ACC112 (cell line): Measurements from ENCODE around the gene LRRTM4.
"Not testable (repeated sequence)": the region's sequence is repeated elsewhere in the genome, so short reads cannot be mapped to it uniquely, and the experiment has no call there.

Source experiments
- H2AFZ ChIP-seq: fragments of 200-600 bp; sonication (generic); one replicate; pipeline ENCODE4 v1.6.0; 2017; ENCODE audit warnings: antibody characterized with exemption, low read length; ENCODE audit not compliant: unreplicated experiment
- H3K27ac ChIP-seq: fragments of 200-600 bp; sonication (generic); 2 replicates; pipeline ENCODE4 v1.5.1; 2014; ENCODE audit warnings: low read depth, mild to moderate bottlenecking, antibody characterized with exemption, low read length, moderate library complexity
- H3K27me3 ChIP-seq: fragments of 200-600 bp; sonication (generic); 2 replicates; pipeline ENCODE4 v1.6.1; 2014; ENCODE audit warnings: mild to moderate bottlenecking, antibody characterized with exemption, low read length, moderate library complexity, mixed read lengths; ENCODE audit not compliant: insufficient read depth
- H3K36me3 ChIP-seq: fragments of 200-600 bp; sonication (generic); 2 replicates; pipeline ENCODE4 v1.6.1; 2016; ENCODE audit warnings: mild to moderate bottlenecking, antibody characterized with exemption, low read length, moderate library complexity, mixed read lengths; ENCODE audit not compliant: insufficient read depth
- H3K4me1 ChIP-seq: fragments of 200-600 bp; sonication (generic); one replicate; pipeline ENCODE4 v1.6.1; 2016; ENCODE audit warnings: low read length, mixed read lengths; ENCODE audit not compliant: insufficient read depth, unreplicated experiment, control insufficient read depth
- H3K4me3 ChIP-seq: fragments of 200-600 bp; sonication (generic); 2 replicates; pipeline ENCODE4 v1.5.1; 2014; ENCODE audit warnings: mild to moderate bottlenecking, low read depth, low read length
- H3K79me2 ChIP-seq: fragments of 200-600 bp; sonication (generic); one replicate; pipeline ENCODE4 v1.6.0; 2016; ENCODE audit warnings: low read length; ENCODE audit not compliant: control insufficient read depth, unreplicated experiment, insufficient read depth

LRRTM4 gene

DNA sequence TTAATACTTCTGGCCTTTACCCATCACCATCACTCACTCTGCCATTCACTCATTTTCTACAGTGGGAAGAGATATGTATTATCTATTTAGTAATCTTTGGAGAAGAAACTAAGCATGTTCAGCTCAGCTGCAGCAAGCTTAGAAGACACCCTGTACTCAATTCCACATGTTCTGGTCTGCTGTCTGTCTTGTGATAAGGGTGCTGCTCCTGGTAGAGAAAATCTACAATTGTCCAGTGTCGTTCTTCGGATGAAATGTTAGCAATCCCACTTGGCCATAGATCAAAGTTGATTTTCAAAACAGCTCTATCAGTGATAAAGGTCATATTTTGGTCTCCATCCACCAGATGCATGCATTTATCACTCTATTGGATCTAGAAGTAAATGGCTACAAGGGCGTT is 337.1 kb downstream of the LRRTM4 start:
- Histone ChIP-seq H3K36me3 (no peaks in the 10 kb centered on the region), H3K27me3 (no peaks in the 10 kb centered on the region), H3K4me3 (no peak overlapping the region), H3K27ac (no peak overlapping the region), H3K79me2 (no peaks in the 10 kb centered on the region), H3K4me1 (no peaks in the 10 kb centered on the region), H2AFZ (no peak overlapping the region)

DNA sequence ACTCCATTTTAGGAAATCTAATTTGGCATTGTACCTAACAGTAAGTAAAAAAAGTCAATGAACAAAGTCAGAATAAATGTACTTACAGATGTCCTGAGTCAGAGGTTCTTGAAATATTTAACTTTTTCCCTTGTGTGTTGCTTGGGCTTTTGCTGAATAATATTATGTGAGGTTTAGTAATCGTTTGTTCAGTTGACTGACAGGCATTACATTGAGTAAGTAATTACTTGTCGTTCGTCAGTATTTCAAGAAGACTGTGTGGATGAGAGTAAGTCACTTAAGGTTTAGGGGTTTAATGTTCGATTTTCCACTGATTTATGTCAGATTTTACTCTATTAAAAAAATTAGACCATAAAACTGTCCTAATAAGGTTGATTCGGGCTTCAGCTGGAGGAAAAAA is 342.9 kb downstream of the LRRTM4 start:
- Histone ChIP-seq H3K4me3 (no peak overlapping the region), H3K79me2 (no peaks in the 10 kb centered on the region), H3K36me3 (no peaks in the 10 kb centered on the region), H2AFZ (no peak overlapping the region), H3K27ac (no peak overlapping the region), H3K27me3 (no peaks in the 10 kb centered on the region), H3K4me1 (no peaks in the 10 kb centered on the region)

DNA sequence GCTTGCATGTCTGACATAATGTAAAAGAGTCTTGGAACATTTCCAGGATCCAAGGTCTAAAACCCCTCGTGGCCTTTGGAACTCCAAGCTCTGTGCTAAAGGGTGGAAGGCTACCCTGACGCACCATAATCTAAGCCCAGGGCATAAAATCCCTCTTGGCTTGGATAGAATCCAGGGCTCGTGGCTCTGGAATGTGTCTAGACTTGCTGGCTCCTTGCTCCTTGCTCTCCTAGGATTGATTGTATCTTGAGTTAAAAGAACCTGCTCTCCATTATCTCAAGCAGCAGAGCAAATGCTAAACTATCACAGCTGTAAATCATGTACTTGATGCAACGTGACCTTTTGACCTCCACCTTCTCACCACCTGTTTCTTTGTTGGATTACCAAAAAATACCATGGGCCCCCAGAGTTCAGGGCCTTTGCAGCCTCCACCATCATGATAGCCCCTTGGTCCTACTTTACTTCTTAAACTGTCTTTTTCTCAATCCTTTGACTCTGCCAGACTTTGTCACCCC is 346.9 kb downstream of the LRRTM4 start:
- H2AFZ ChIP-seq, H3K79me2 ChIP-seq, H3K36me3 ChIP-seq, H3K27me3 ChIP-seq, H3K4me1 ChIP-seq, H3K4me3 ChIP-seq, H3K27ac ChIP-seq: not testable (repeated sequence)

DNA sequence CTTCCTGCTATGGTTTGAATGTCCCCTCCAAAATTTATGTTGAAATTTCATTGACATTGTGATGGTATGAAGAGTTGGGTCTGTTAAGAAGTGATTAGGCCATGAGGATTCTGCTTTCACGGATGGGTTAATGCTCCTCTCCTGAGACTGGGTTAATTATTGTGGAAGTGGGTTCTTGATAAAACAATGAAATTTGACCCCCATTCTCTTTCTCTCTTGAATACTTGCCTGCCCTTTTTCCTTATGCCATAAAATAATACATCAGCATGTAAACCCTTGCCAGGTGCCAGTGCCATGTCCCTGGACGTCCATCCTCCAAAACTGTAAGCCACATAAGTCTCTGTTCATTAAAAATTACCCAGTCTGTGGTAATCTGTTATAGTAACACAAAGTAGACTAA is 352.8 kb downstream of the LRRTM4 start:
- Histone ChIP-seq H3K79me2 (no peaks in the 10 kb centered on the region), H3K4me1 (no peaks in the 10 kb centered on the region)

DNA sequence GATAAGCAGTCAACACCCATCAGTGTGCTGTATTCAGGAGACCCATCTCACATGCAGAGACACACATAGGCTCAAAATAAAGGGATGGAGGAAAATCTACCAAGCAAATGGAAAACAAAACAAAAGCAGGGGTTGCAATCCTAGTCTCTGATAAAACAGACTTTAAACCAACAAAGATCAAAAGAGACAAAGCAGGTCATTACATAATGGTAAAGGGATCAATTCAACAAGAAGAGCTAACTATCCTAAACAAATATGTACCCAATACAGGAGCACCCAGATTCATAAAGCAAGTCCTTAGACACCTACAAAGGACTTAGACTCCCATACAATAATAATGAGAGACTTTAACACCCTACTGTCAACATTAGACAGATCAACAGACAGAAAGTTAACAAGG is 358.2 kb downstream of the LRRTM4 start:
- H3K79me2 ChIP-seq, H3K4me1 ChIP-seq, H3K36me3 ChIP-seq: not testable (repeated sequence)

More for the DNA sequence above, 352.8 kb downstream of the LRRTM4 start:
- H3K4me3 ChIP-seq, result no peak overlapping the region
- H3K36me3 ChIP-seq, result no peaks in the 10 kb centered on the region
- no peak overlapping the region for H2AFZ ChIP-seq
- H3K27ac ChIP-seq, result no peak overlapping the region
- H3K27me3 ChIP-seq, result no peaks in the 10 kb centered on the region

DNA sequence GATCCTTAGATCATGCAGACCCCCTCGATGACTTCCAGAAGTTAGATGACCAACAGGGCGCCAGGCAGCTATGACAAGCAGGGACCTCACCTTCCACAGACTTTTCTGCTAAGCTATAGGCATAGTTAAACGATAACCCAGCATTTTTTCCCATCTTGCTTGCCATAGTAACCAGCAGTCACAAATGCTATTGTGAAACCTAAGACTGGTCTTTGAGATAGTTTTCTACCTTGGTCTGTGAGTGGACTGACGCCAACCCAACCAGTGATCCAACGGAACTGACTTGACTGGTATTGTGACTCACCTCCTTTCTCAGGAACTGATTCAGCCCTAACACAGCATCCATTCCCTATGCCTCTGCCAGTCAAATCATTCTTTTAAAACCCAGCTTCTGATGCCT is 361.2 kb downstream of the LRRTM4 start:
- Histone ChIP-seq H2AFZ (no peak overlapping the region), H3K27me3 (no peaks in the 10 kb centered on the region), H3K79me2 (no peaks in the 10 kb centered on the region), H3K36me3 (no peaks in the 10 kb centered on the region), H3K4me3 (no peak overlapping the region), H3K27ac (no peak overlapping the region), H3K4me1 (no peaks in the 10 kb centered on the region)

More for the DNA sequence above, 358.2 kb downstream of the LRRTM4 start:
- not testable (repeated sequence) for H3K27me3 ChIP-seq, H2AFZ ChIP-seq, H3K4me3 ChIP-seq, H3K27ac ChIP-seq

DNA sequence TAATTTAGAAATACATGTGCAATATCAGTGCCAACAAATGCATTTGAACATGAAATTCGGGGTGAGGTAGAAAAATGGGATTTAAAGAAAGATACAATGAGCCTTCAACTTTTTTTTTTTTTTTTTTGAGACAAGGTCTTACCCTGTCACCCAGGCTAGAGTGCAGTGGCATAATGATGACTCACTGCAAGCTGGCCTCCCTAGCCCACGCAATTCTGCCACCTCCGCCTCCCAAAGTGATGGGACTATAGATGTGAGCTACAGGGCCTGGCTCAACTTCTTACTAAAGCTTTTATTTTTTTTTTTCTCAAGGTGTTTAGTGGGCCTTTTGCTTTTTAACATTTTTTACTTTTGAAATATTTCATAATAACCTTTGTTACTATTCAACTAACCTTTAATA is 365.6 kb downstream of the LRRTM4 start:
- Histone ChIP-seq H3K27ac (no peak overlapping the region), H3K79me2 (no peaks in the 10 kb centered on the region), H2AFZ (no peak overlapping the region)

DNA sequence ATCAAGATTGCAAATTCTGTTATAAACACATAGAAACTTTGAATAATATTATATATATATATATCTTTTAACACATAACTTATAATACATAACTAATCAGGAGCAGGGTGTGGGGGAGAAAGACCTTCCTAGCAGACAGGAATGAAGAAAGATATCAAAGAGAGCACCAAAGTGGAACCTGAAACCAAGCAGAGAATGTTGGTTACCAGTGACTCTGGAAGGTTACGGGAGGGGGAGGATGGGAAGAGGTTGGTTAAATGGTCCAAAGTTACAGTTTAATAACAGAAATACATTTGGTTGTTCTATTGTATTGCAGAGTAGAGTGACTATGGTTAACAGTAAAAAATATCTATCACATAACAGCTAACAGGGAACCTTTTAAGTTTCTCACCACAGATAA is 366.7 kb downstream of the LRRTM4 start:
- Histone ChIP-seq H3K4me1 (no peaks in the 10 kb centered on the region), H3K36me3 (no peaks in the 10 kb centered on the region), H3K27ac (no peak overlapping the region), H3K79me2 (no peaks in the 10 kb centered on the region), H3K27me3 (no peaks in the 10 kb centered on the region), H3K4me3 (no peak overlapping the region), H2AFZ (no peak overlapping the region)

More for the DNA sequence above, 365.6 kb downstream of the LRRTM4 start:
- H3K4me3 ChIP-seq, result no peak overlapping the region
- no peaks in the 10 kb centered on the region for H3K36me3 ChIP-seq
- no peaks in the 10 kb centered on the region for H3K4me1 ChIP-seq
- no peaks in the 10 kb centered on the region for H3K27me3 ChIP-seq

DNA sequence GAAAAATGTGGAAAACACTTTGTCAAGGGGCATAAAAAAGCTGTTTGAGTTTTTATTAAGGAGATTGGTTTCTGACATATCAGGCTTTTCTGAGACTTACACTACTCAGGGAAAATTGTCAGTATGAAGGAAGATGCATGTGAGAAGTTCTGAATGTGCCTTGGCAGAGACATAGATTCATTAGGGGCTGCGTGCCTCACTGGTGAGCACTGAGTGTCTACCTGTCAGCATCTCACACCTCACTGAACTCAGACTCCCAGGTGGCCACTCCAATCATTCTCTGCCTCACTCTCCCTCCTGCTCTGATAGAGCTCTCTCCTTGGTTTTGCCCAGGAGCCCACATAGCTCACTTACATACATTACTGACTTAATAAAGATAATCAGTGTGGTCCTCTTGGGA is 372.6 kb downstream of the LRRTM4 start:
- H3K4me1 ChIP-seq, result no peaks in the 10 kb centered on the region
- no peaks in the 10 kb centered on the region for H3K27me3 ChIP-seq
- H2AFZ ChIP-seq, result no peak overlapping the region
- no peaks in the 10 kb centered on the region for H3K36me3 ChIP-seq
- H3K79me2 ChIP-seq, result no peaks in the 10 kb centered on the region
- H3K27ac ChIP-seq, result no peak overlapping the region
- no peak overlapping the region for H3K4me3 ChIP-seq

DNA sequence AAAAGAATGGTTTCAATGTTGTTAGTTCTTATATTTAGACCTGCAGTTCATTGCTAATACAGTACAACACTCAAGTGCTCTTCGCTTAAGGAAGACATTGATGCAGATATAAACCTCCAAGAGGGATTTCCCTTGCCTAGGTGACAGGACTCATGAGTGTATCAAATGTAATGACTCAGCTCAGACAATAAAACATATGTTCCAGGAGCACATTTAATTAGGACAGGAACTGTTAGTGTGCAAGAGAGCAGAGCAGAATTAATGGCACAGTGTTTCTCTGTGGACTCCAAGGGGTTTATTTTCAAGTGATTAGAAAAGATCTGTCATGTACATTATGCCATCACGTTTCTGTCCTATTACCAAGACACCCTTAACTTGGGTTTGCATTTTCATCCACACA is 375.0 kb downstream of the LRRTM4 start:
- Histone ChIP-seq H2AFZ (no peak overlapping the region), H3K27ac (no peak overlapping the region), H3K79me2 (no peaks in the 10 kb centered on the region)

DNA sequence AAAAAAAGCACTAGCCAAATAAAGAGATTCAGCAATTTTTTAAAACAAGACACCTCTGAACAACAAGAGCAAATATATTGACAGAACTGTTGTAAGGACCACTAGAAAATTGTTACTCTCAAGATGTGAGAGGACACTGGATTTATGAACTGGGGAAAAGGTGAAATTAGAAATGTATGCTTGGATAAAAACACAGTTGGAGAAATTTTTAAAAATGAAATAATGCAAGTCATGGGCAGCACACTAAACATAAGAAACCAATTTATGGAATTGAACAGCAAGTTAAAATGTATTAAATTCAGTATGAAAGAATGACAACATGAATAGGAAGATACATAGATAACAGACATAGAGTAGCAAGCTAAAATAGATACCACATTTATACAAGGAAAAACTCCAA is 377.4 kb downstream of the LRRTM4 start:
- Histone ChIP-seq H3K36me3 (no peaks in the 10 kb centered on the region), H3K27ac (no peak overlapping the region), H3K79me2 (no peaks in the 10 kb centered on the region), H3K4me3 (no peak overlapping the region), H3K4me1 (no peaks in the 10 kb centered on the region), H2AFZ (no peak overlapping the region), H3K27me3 (no peaks in the 10 kb centered on the region)

More for the DNA sequence above, 375.0 kb downstream of the LRRTM4 start:
- Histone ChIP-seq H3K4me1 (no peaks in the 10 kb centered on the region), H3K36me3 (no peaks in the 10 kb centered on the region), H3K4me3 (no peak overlapping the region), H3K27me3 (no peaks in the 10 kb centered on the region)
